IMR-90 (cell line): ENCODE measurements around the gene C5orf15. TPM values are rescaled to one million over a fixed set of nuclear protein-coding genes. Genes with fewer than 3 reads are reported as not detected.

ENCODE experiments used
- ATAC-seq: fragments of 200-7000 bp; cut with Tn5 transposase; 2 replicates; pipeline ENCODE4 v1.9.1; 2020; ENCODE audit warnings: low read depth, mild to moderate bottlenecking, moderate library complexity
- BruUV-seq: library from RNA; stranded (reverse); fragments of 400-500 nt; replicated peaks from 2 replicates; lab custom pipeline; 2021; lab: Mats Ljungman, UMichigan
- CTCF ChIA-PET: fragments of 300-600 bp; formaldehyde crosslinking; extraction: SDS; loops from one replicate; lab custom pipeline; 2021; ENCODE audit warnings: antibody characterized with exemption; lab: Yijun Ruan, JAX
- POLR2A ChIA-PET: fragments of 300-600 bp; sonication (Branson Sonifier 250); formaldehyde crosslinking; loops from one replicate; lab custom pipeline; 2022; ENCODE audit warnings: antibody characterized with exemption; ENCODE audit not compliant: unreplicated experiment; lab: Charles Lee
- DNase-seq: peaks from one replicate; pipeline ENCODE4 v3.0.0; 2013
- H2AFZ ChIP-seq: replicated peaks from 2 replicates; pipeline ENCODE3; 2013; ENCODE audit warnings: low read length, mild to moderate bottlenecking; ENCODE audit not compliant: poor library complexity
- H2AK5ac ChIP-seq: 2 replicates; pipeline ENCODE4 v1.6.1; 2013; ENCODE audit warnings: low read depth, low read length, inconsistent platforms
- H2AK9ac ChIP-seq: replicated peaks from 2 replicates; pipeline ENCODE3; 2013; ENCODE audit warnings: mild to moderate bottlenecking, low read depth, low read length, moderate library complexity; ENCODE audit not compliant: poor library complexity
- H2BK120ac ChIP-seq: 2 replicates; pipeline ENCODE4 v1.6.1; 2013; ENCODE audit warnings: low read depth, low read length, inconsistent platforms
- H2BK15ac ChIP-seq: 3 replicates; pipeline ENCODE4 v1.6.1; 2013; ENCODE audit warnings: low read depth, low read length, inconsistent platforms
- H2BK20ac ChIP-seq: 2 replicates; pipeline ENCODE4 v1.6.1; 2013; ENCODE audit warnings: low read depth, mild to moderate bottlenecking, inconsistent platforms, low read length, moderate library complexity
- H2BK5ac ChIP-seq: 2 replicates; pipeline ENCODE4 v1.6.1; 2013; ENCODE audit warnings: mild to moderate bottlenecking, low read depth, low read length, inconsistent platforms; ENCODE audit not compliant: poor library complexity, severe bottlenecking
- H3K14ac ChIP-seq: replicated peaks from 2 replicates; pipeline ENCODE4 v1.6.1; 2013; ENCODE audit warnings: low read depth, low read length, inconsistent platforms
- H3K18ac ChIP-seq: 2 replicates; pipeline ENCODE4 v1.6.1; 2013; ENCODE audit warnings: low read depth, low read length, control low read depth
- H3K23ac ChIP-seq: 2 replicates; pipeline ENCODE4 v1.6.1; 2013; ENCODE audit warnings: low read depth, low read length, inconsistent platforms
- H3K27ac ChIP-seq: 2 replicates; pipeline ENCODE4 v1.5.1; 2013; ENCODE audit warnings: mild to moderate bottlenecking, control low read depth, low read length; ENCODE audit not compliant: insufficient read depth
- H3K27me3 ChIP-seq: 2 replicates; pipeline ENCODE4 v1.6.1; 2013; ENCODE audit warnings: low read length; ENCODE audit not compliant: control insufficient read depth, insufficient read depth
- H3K36me3 ChIP-seq: 2 replicates; pipeline ENCODE4 v1.6.1; 2013; ENCODE audit warnings: low read length, mixed read lengths; ENCODE audit not compliant: control insufficient read depth, insufficient read depth
- H3K4ac ChIP-seq: 2 replicates; pipeline ENCODE4 v1.6.1; 2013; ENCODE audit warnings: low read depth, low read length, inconsistent platforms
- H3K4me1 ChIP-seq: 2 replicates; pipeline ENCODE4 v1.6.1; 2013; ENCODE audit warnings: low read length, mixed read lengths; ENCODE audit not compliant: control insufficient read depth, insufficient read depth
- H3K4me2 ChIP-seq: 2 replicates; pipeline ENCODE4 v1.6.1; 2013; ENCODE audit warnings: low read depth, mild to moderate bottlenecking, control low read depth, low read length, moderate library complexity
- H3K4me3 ChIP-seq: 2 replicates; pipeline ENCODE4 v1.5.1; 2013; ENCODE audit warnings: low read depth, mild to moderate bottlenecking, control low read depth, low read length, moderate library complexity; ENCODE audit not compliant: insufficient read depth
- H3K56ac ChIP-seq: 2 replicates; pipeline ENCODE4 v1.6.1; 2013; ENCODE audit warnings: low read length, inconsistent platforms; ENCODE audit not compliant: insufficient read depth; ENCODE audit errors: extremely low read depth
- H3K79me1 ChIP-seq, 2 experiments: 2 replicates each; pipeline ENCODE4 v1.6.1; 2013; ENCODE audit warnings: low read length in 2 of 2, inconsistent platforms in 1 of 2, low read depth in 1 of 2
- H3K9ac ChIP-seq: 2 replicates; pipeline ENCODE4 v1.6.1; 2013; ENCODE audit warnings: low read depth, low read length, control low read depth
- H3K9me1 ChIP-seq: 2 replicates; pipeline ENCODE4 v1.6.1; 2013; ENCODE audit warnings: low read length, inconsistent platforms; ENCODE audit not compliant: insufficient read depth
- H3K9me3 ChIP-seq: 2 replicates; pipeline ENCODE4 v1.6.1; 2013; ENCODE audit warnings: low read length; ENCODE audit not compliant: control insufficient read depth, insufficient read depth
- H4K20me1 ChIP-seq: 2 replicates; pipeline ENCODE4 v1.6.1; 2013; ENCODE audit warnings: low read length, inconsistent platforms; ENCODE audit not compliant: insufficient read depth
- H4K5ac ChIP-seq: 2 replicates; pipeline ENCODE4 v1.6.1; 2013; ENCODE audit warnings: mild to moderate bottlenecking, low read depth, low read length, control low read depth
- H4K8ac ChIP-seq, 2 experiments: 2 replicates each; pipeline ENCODE4 v1.6.1; 2013; ENCODE audit warnings: low read depth in 2 of 2, low read length in 2 of 2, control low read depth in 1 of 2, inconsistent platforms in 1 of 2
- H4K91ac ChIP-seq: 2 replicates; pipeline ENCODE4 v1.6.1; 2013; ENCODE audit warnings: low read depth, low read length, inconsistent platforms; ENCODE audit not compliant: insufficient read depth
- BHLHE40 ChIP-seq: fragments of 150-350 bp; IDR thresholded peaks from 2 replicates; pipeline ENCODE4 v1.6.1; 2016; ENCODE audit warnings: mild to moderate bottlenecking, low read depth, low read length
- CTCF ChIP-seq: conservative IDR thresholded peaks from 2 replicates; pipeline ENCODE4 v1.5.1; 2012; ENCODE audit warnings: mild to moderate bottlenecking, low read depth, low read length, improper control_type of control experiment
- ELK1 ChIP-seq: fragments of 150-350 bp; IDR thresholded peaks from 2 replicates; pipeline ENCODE4 v1.6.1; 2016; ENCODE audit warnings: low read depth, mild to moderate bottlenecking, low read length, moderate library complexity, borderline replicate concordance
- FOS ChIP-seq: fragments of 150-350 bp; IDR thresholded peaks from 2 replicates; pipeline ENCODE4 v1.6.1; 2016; ENCODE audit warnings: low read depth, low read length
- MAFK ChIP-seq: IDR thresholded peaks from 2 replicates; pipeline ENCODE4 v1.6.1; 2012; ENCODE audit warnings: low read depth, low read length, improper control_type of control experiment
- MAZ ChIP-seq: IDR thresholded peaks from 2 replicates; pipeline ENCODE4 v1.6.1; 2012; ENCODE audit warnings: low read depth, mild to moderate bottlenecking, low read length, improper control_type of control experiment, moderate library complexity, borderline replicate concordance
- MXI1 ChIP-seq: IDR thresholded peaks from 2 replicates; pipeline ENCODE4 v1.6.1; 2012; ENCODE audit warnings: low read depth, mild to moderate bottlenecking, low read length, moderate library complexity, borderline replicate concordance
- NFE2L2 ChIP-seq: fragments of 150-350 bp; IDR thresholded peaks from 2 replicates; pipeline ENCODE4 v1.6.1; 2016; ENCODE audit warnings: low read depth, mild to moderate bottlenecking, low read length
- POLR2A ChIP-seq: IDR thresholded peaks from 2 replicates; pipeline ENCODE4 v1.6.1; 2012; ENCODE audit warnings: mild to moderate bottlenecking, low read depth, low read length
- RAD21 ChIP-seq: IDR thresholded peaks from 2 replicates; pipeline ENCODE4 v1.6.1; 2012; ENCODE audit warnings: low read length, improper control_type of control experiment
- USF2 ChIP-seq: fragments of 150-350 bp; IDR thresholded peaks from 2 replicates; pipeline ENCODE4 v1.6.1; 2017; ENCODE audit warnings: mild to moderate bottlenecking, antibody characterized with exemption, low read length, low read depth
- WGBS, 2 experiments: methylation state at CpG; one replicate each; pipeline versions ENCODE4 v1.1.5 to v1.1.7; 2013; ENCODE audit warnings: missing lambda C conversion rate in 2 of 2; ENCODE audit not compliant: insufficient read length in 1 of 2; ENCODE audit errors: extremely low coverage in 2 of 2; 5-methylcytosine and 5-hydroxymethylcytosine counted together
- dilution Hi-C: fragments of 300-500 bp; cut with HindIII; formaldehyde crosslinking; loops from one replicate; pipeline ENCODE4 v1.14.3; 2018; ENCODE audit warnings: low sequenced_read_pairs; ENCODE audit not compliant: unreplicated experiment
- in situ Hi-C: fragments of 300-500 bp; cut with MboI; formaldehyde crosslinking; loops from 3 replicates; pipeline ENCODE4 v1.14.3; 2019; ENCODE audit warnings: low sequenced_read_pairs, inconsistent platforms, mixed read lengths
- intact Hi-C: fragments of 100-400 bp; cut with micrococcal nuclease; formaldehyde crosslinking; loops from 2 replicates; pipeline ENCODE4 v1.10.0; 2022
- polyA plus RNA-seq, 3 experiments: library from polyadenylated mRNA; depleted of rRNA; stranded (reverse); fragments of >200 nt; gene quantifications; 2 replicates each; pipeline ENCODE4 v1.2.3, GENCODE V29; 2012; ENCODE audit warnings: low replicate concordance in 1 of 3
- total RNA-seq: library from RNA; depleted of rRNA; stranded (reverse); fragments of >200 nt; gene quantifications from 2 replicates; pipeline ENCODE4 v1.2.3, GENCODE V29; 2012

The C5orf15 gene
- total and polyA plus RNA-seq, 2 of the 4 experiments (the other 2 are of a cell fraction), result 35.1 to 73.5 TPM

GRCh38 chr5:133939668-133940067 lies 28.8 kb downstream of the C5orf15 start:
- no TSS peak for BruUV-seq
- Histone ChIP-seq H3K4me2 (no peak overlapping the region), H3K79me1 (no peaks in the 10 kb centered on the region), H2BK5ac (no peak overlapping the region), H2BK120ac (no peak overlapping the region), H4K20me1 (no peaks in the 10 kb centered on the region), H3K4ac (no peak overlapping the region), H4K91ac (no peak overlapping the region), H3K36me3 (no peaks in the 10 kb centered on the region), H3K9me1 (no peaks in the 10 kb centered on the region), H3K9ac (no peak overlapping the region), H4K5ac (no peak overlapping the region), H2BK15ac (no peak overlapping the region), H3K4me1 (no peaks in the 10 kb centered on the region), H4K8ac (no peak overlapping the region), H2BK20ac (no peak overlapping the region), H3K14ac (no peak overlapping the region), H3K23ac (no peak overlapping the region), H3K18ac (no peak overlapping the region), H2AFZ (no peak overlapping the region), H3K9me3 (peaks cover 1% of the 10 kb centered on the region; the same call in 1 of the 2 replicates), H2AK9ac (no peak overlapping the region), H3K27ac (no peak overlapping the region), H3K27me3 (peaks cover 20% of the 10 kb centered on the region), H2AK5ac (no peak overlapping the region), H3K56ac (no peak overlapping the region), H3K4me3 (no peak overlapping the region)
- in situ Hi-C loops (loop anchor here (10.0 kb wide), 2 partner anchors 515 to 825 kb away; no protein-coding TSS in a partner anchor), dilution Hi-C loops (no loop called here), intact Hi-C loops (loop anchor here (5.0 to 10.0 kb wide), 3 partner anchors 185 to 827 kb away; no protein-coding TSS in a partner anchor)
- no peak for TF ChIP-seq FOS
- TF ChIP-seq ELK1, result no peak
- no peak for TF ChIP-seq MAZ
- no peak for TF ChIP-seq NFE2L2
- no peak for TF ChIP-seq MXI1
- no peak for TF ChIP-seq RAD21
- no peak for TF ChIP-seq MAFK
- no peak for TF ChIP-seq POLR2A
- TF ChIP-seq BHLHE40, result no peak
- no peak for TF ChIP-seq USF2
- no peak for TF ChIP-seq CTCF
- ATAC-seq, result no peak
- ChIA-PET POLR2A (no interaction called here), CTCF (no interaction called here)
- no peak for DNase-seq
- no CpG with 5 or more reads among the region's 3 CpGs for WGBS, 2 experiments
